IMR-90 (cell line): ENCODE results near the gene FCHSD2. TPM values are rescaled to one million over a fixed set of nuclear protein-coding genes. Genes with fewer than 3 reads are reported as not detected.

ENCODE experiments used
- ATAC-seq: fragments of 200-7000 bp; cut with Tn5 transposase; 2 replicates; pipeline ENCODE4 v1.9.1; 2020; ENCODE audit warnings: low read depth, mild to moderate bottlenecking, moderate library complexity
- BruUV-seq: library from RNA; stranded (reverse); fragments of 400-500 nt; replicated peaks from 2 replicates; lab custom pipeline; 2021; lab: Mats Ljungman, UMichigan
- CTCF ChIA-PET: fragments of 300-600 bp; formaldehyde crosslinking; extraction: SDS; loops from one replicate; lab custom pipeline; 2021; ENCODE audit warnings: antibody characterized with exemption; lab: Yijun Ruan, JAX
- POLR2A ChIA-PET: fragments of 300-600 bp; sonication (Branson Sonifier 250); formaldehyde crosslinking; loops from one replicate; lab custom pipeline; 2022; ENCODE audit warnings: antibody characterized with exemption; ENCODE audit not compliant: unreplicated experiment; lab: Charles Lee
- DNase-seq: peaks from one replicate; pipeline ENCODE4 v3.0.0; 2013
- H2AFZ ChIP-seq: replicated peaks from 2 replicates; pipeline ENCODE3; 2013; ENCODE audit warnings: low read length, mild to moderate bottlenecking; ENCODE audit not compliant: poor library complexity
- H2AK5ac ChIP-seq: 2 replicates; pipeline ENCODE4 v1.6.1; 2013; ENCODE audit warnings: low read depth, low read length, inconsistent platforms
- H2AK9ac ChIP-seq: replicated peaks from 2 replicates; pipeline ENCODE3; 2013; ENCODE audit warnings: mild to moderate bottlenecking, low read depth, low read length, moderate library complexity; ENCODE audit not compliant: poor library complexity
- H2BK120ac ChIP-seq: 2 replicates; pipeline ENCODE4 v1.6.1; 2013; ENCODE audit warnings: low read depth, low read length, inconsistent platforms
- H2BK15ac ChIP-seq: 3 replicates; pipeline ENCODE4 v1.6.1; 2013; ENCODE audit warnings: low read depth, low read length, inconsistent platforms
- H2BK20ac ChIP-seq: 2 replicates; pipeline ENCODE4 v1.6.1; 2013; ENCODE audit warnings: low read depth, mild to moderate bottlenecking, inconsistent platforms, low read length, moderate library complexity
- H2BK5ac ChIP-seq: 2 replicates; pipeline ENCODE4 v1.6.1; 2013; ENCODE audit warnings: mild to moderate bottlenecking, low read depth, low read length, inconsistent platforms; ENCODE audit not compliant: poor library complexity, severe bottlenecking
- H3K14ac ChIP-seq: replicated peaks from 2 replicates; pipeline ENCODE4 v1.6.1; 2013; ENCODE audit warnings: low read depth, low read length, inconsistent platforms
- H3K18ac ChIP-seq: 2 replicates; pipeline ENCODE4 v1.6.1; 2013; ENCODE audit warnings: low read depth, low read length, control low read depth
- H3K23ac ChIP-seq: 2 replicates; pipeline ENCODE4 v1.6.1; 2013; ENCODE audit warnings: low read depth, low read length, inconsistent platforms
- H3K27ac ChIP-seq: 2 replicates; pipeline ENCODE4 v1.5.1; 2013; ENCODE audit warnings: mild to moderate bottlenecking, control low read depth, low read length; ENCODE audit not compliant: insufficient read depth
- H3K27me3 ChIP-seq: 2 replicates; pipeline ENCODE4 v1.6.1; 2013; ENCODE audit warnings: low read length; ENCODE audit not compliant: control insufficient read depth, insufficient read depth
- H3K36me3 ChIP-seq: 2 replicates; pipeline ENCODE4 v1.6.1; 2013; ENCODE audit warnings: low read length, mixed read lengths; ENCODE audit not compliant: control insufficient read depth, insufficient read depth
- H3K4ac ChIP-seq: 2 replicates; pipeline ENCODE4 v1.6.1; 2013; ENCODE audit warnings: low read depth, low read length, inconsistent platforms
- H3K4me1 ChIP-seq: 2 replicates; pipeline ENCODE4 v1.6.1; 2013; ENCODE audit warnings: low read length, mixed read lengths; ENCODE audit not compliant: control insufficient read depth, insufficient read depth
- H3K4me2 ChIP-seq: 2 replicates; pipeline ENCODE4 v1.6.1; 2013; ENCODE audit warnings: low read depth, mild to moderate bottlenecking, control low read depth, low read length, moderate library complexity
- H3K4me3 ChIP-seq: 2 replicates; pipeline ENCODE4 v1.5.1; 2013; ENCODE audit warnings: low read depth, mild to moderate bottlenecking, control low read depth, low read length, moderate library complexity; ENCODE audit not compliant: insufficient read depth
- H3K56ac ChIP-seq: 2 replicates; pipeline ENCODE4 v1.6.1; 2013; ENCODE audit warnings: low read length, inconsistent platforms; ENCODE audit not compliant: insufficient read depth; ENCODE audit errors: extremely low read depth
- H3K79me1 ChIP-seq, 2 experiments: 2 replicates each; pipeline ENCODE4 v1.6.1; 2013; ENCODE audit warnings: low read length in 2 of 2, inconsistent platforms in 1 of 2, low read depth in 1 of 2
- H3K9ac ChIP-seq: 2 replicates; pipeline ENCODE4 v1.6.1; 2013; ENCODE audit warnings: low read depth, low read length, control low read depth
- H3K9me1 ChIP-seq: 2 replicates; pipeline ENCODE4 v1.6.1; 2013; ENCODE audit warnings: low read length, inconsistent platforms; ENCODE audit not compliant: insufficient read depth
- H3K9me3 ChIP-seq: 2 replicates; pipeline ENCODE4 v1.6.1; 2013; ENCODE audit warnings: low read length; ENCODE audit not compliant: control insufficient read depth, insufficient read depth
- H4K20me1 ChIP-seq: 2 replicates; pipeline ENCODE4 v1.6.1; 2013; ENCODE audit warnings: low read length, inconsistent platforms; ENCODE audit not compliant: insufficient read depth
- H4K5ac ChIP-seq: 2 replicates; pipeline ENCODE4 v1.6.1; 2013; ENCODE audit warnings: mild to moderate bottlenecking, low read depth, low read length, control low read depth
- H4K8ac ChIP-seq, 2 experiments: 2 replicates each; pipeline ENCODE4 v1.6.1; 2013; ENCODE audit warnings: low read depth in 2 of 2, low read length in 2 of 2, control low read depth in 1 of 2, inconsistent platforms in 1 of 2
- H4K91ac ChIP-seq: 2 replicates; pipeline ENCODE4 v1.6.1; 2013; ENCODE audit warnings: low read depth, low read length, inconsistent platforms; ENCODE audit not compliant: insufficient read depth
- CEBPB ChIP-seq: IDR thresholded peaks from 2 replicates; pipeline ENCODE4 v1.6.1; 2012; ENCODE audit warnings: low read depth, low read length, improper control_type of control experiment
- MAFK ChIP-seq: IDR thresholded peaks from 2 replicates; pipeline ENCODE4 v1.6.1; 2012; ENCODE audit warnings: low read depth, low read length, improper control_type of control experiment
- POLR2A ChIP-seq: IDR thresholded peaks from 2 replicates; pipeline ENCODE4 v1.6.1; 2012; ENCODE audit warnings: mild to moderate bottlenecking, low read depth, low read length
- RCOR1 ChIP-seq: IDR thresholded peaks from 2 replicates; pipeline ENCODE4 v1.6.1; 2012; ENCODE audit warnings: mild to moderate bottlenecking, low read length, improper control_type of control experiment; ENCODE audit not compliant: insufficient replicate concordance
- USF2 ChIP-seq: fragments of 150-350 bp; IDR thresholded peaks from 2 replicates; pipeline ENCODE4 v1.6.1; 2017; ENCODE audit warnings: mild to moderate bottlenecking, antibody characterized with exemption, low read length, low read depth
- dilution Hi-C: fragments of 300-500 bp; cut with HindIII; formaldehyde crosslinking; loops from one replicate; pipeline ENCODE4 v1.14.3; 2018; ENCODE audit warnings: low sequenced_read_pairs; ENCODE audit not compliant: unreplicated experiment
- in situ Hi-C: fragments of 300-500 bp; cut with MboI; formaldehyde crosslinking; loops from 3 replicates; pipeline ENCODE4 v1.14.3; 2019; ENCODE audit warnings: low sequenced_read_pairs, inconsistent platforms, mixed read lengths
- intact Hi-C: fragments of 100-400 bp; cut with micrococcal nuclease; formaldehyde crosslinking; loops from 2 replicates; pipeline ENCODE4 v1.10.0; 2022
- polyA plus RNA-seq, 3 experiments: library from polyadenylated mRNA; depleted of rRNA; stranded (reverse); fragments of >200 nt; gene quantifications; 2 replicates each; pipeline ENCODE4 v1.2.3, GENCODE V29; 2012; ENCODE audit warnings: low replicate concordance in 1 of 3
- total RNA-seq: library from RNA; depleted of rRNA; stranded (reverse); fragments of >200 nt; gene quantifications from 2 replicates; pipeline ENCODE4 v1.2.3, GENCODE V29; 2012

FCHSD2 gene
- total and polyA plus RNA-seq, 2 of the 4 experiments (the other 2 are of a cell fraction): 5.9 to 18.7 TPM

GRCh38 chr11:72985645-72986044 lies 156.5 kb downstream of the FCHSD2 start:
- Histone ChIP-seq H3K4me3 (no peak overlapping the region), H3K18ac (no peak overlapping the region), H4K91ac (no peak overlapping the region), H2AFZ (no peak overlapping the region), H3K9me3 (no peaks in the 10 kb centered on the region), H2AK5ac (no peak overlapping the region), H3K9me1 (no peaks in the 10 kb centered on the region), H4K8ac (no peak overlapping the region), H2AK9ac (peak overlapping the region; percentile 33), H3K36me3 (peaks cover 1% of the 10 kb centered on the region; the same call in 1 of the 2 replicates), H4K20me1 (peaks cover 2% of the 10 kb centered on the region; the same call in 1 of the 2 replicates), H3K56ac (no peak overlapping the region), H4K5ac (no peak overlapping the region), H3K4ac (no peak overlapping the region; the same call in 1 of the 2 replicates), H3K27ac (no peak overlapping the region), H3K14ac (no peak overlapping the region), H2BK120ac (no peak overlapping the region), H3K9ac (no peak overlapping the region), H2BK20ac (no peak overlapping the region), H3K27me3 (no peaks in the 10 kb centered on the region), H2BK15ac (no peak overlapping the region), H2BK5ac (no peak overlapping the region), H3K23ac (no peak overlapping the region), H3K79me1 (peaks cover 11 to 26% of the 10 kb centered on the region in 2 experiments; a peak in 3 of 4 replicates), H3K4me2 (no peak overlapping the region), H3K4me1 (peaks cover 2% of the 10 kb centered on the region)
- BruUV-seq: no TSS peak
- intact Hi-C loops: no loop called here
- in situ Hi-C loops: no loop called here
- TF ChIP-seq CEBPB: no peak
- TF ChIP-seq MAFK: no peak
- TF ChIP-seq RCOR1: no peak
- no peak for TF ChIP-seq USF2
- TF ChIP-seq POLR2A: no peak
- dilution Hi-C loops: no loop called here
- no peak for ATAC-seq
- ChIA-PET CTCF (no interaction called here), POLR2A (no interaction called here)
- DNase-seq: peak; percentile 11
